Measurements from ENCODE around the gene STYXL2. TPM values are rescaled to one million over a fixed set of nuclear protein-coding genes. Genes with fewer than 3 reads are reported as not detected.

Gene STYXL2
- total and polyA plus RNA-seq, 4 donors: 0.69 to 1.2 (median 0.99) TPM

DNA sequence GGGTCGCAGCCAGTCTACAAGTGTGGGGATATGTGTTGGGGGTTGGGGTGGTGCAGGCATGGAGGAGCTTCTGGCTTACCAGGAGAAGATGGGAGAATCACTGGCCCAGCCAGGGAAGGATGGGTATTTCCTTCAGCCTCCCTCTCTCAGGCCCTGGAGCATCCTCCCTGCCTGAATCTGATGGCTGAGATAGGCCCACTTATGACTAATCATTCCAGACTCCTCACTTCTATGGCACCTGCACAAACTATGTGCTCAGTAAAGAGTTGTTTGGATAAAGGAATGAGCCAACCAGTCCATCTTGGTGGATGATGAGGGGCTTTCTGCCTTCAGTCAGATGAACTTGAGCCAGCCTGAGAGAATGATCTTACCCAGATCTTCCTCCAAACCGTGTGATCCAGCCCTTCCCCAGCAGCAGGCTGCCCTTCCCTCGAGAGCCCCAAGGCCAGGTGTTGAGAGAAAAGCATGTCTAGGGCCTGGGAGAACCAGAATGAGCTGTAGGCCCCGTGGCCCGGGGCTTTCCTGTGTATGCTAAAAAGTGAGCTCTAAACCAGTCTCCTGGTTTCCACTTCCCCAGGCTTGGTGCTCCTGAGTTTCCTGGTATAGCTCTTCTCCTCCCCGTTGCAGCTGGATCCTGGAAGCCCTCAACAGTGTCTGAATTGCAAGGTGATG is 5.0 kb upstream of the STYXL2 start:
- Histone ChIP-seq H3K27me3 (ENCODE audit: control insufficient read depth, insufficient read depth, low read length) (no peaks in the 10 kb centered on the region), H3K4me3 (ENCODE audit: low read depth, low read length) (no peak overlapping the region), H3K36me3 (ENCODE audit: control insufficient read depth, insufficient read depth, low read length) (no peaks in the 10 kb centered on the region), H3K27ac (ENCODE audit: low read depth, low read length) (no peak overlapping the region), H3K4me1 (ENCODE audit: control insufficient read depth, insufficient read depth, low read length) (no peaks in the 10 kb centered on the region), H3K9me3 (ENCODE audit: control insufficient read depth, insufficient read depth, low read length) (no peaks in the 10 kb centered on the region)
- no peak for DNase-seq (ENCODE audit: low read depth in 4 of 6, low spot score in 6 of 6)
- WGBS (ENCODE audit: insufficient coverage): 82% methylated on average over 4 of the region's 6 CpGs

DNA sequence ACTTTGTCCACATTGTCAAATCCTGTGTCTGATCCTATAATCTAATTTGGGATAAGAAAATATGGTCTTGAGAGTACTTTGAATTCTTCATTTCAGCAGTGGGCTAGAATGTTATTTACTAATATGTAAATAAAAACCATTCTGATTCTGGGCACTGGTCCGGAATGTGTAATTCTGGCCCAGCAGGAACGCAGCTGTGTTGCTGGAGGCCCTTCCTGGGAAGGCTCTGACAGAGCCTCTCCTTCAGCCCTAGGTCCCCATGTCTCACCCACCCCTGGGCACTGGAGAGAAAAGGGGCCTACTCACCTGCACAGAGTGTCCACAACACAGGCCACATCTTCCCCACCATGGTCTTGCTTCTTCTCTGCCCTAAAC is 3.9 kb upstream of the STYXL2 start:
- no peaks in the 10 kb centered on the region for H3K4me1 ChIP-seq (ENCODE audit: control insufficient read depth, insufficient read depth, low read length)
- no peak for DNase-seq (ENCODE audit: low read depth in 4 of 6, low spot score in 6 of 6)
- H3K27me3 ChIP-seq (ENCODE audit: control insufficient read depth, insufficient read depth, low read length): no peaks in the 10 kb centered on the region
- 100% methylated on average over 2 of the region's 2 CpGs for WGBS (ENCODE audit: insufficient coverage)
- H3K4me3 ChIP-seq (ENCODE audit: low read depth, low read length): no peak overlapping the region
- no peaks in the 10 kb centered on the region for H3K36me3 ChIP-seq (ENCODE audit: control insufficient read depth, insufficient read depth, low read length)
- no peak overlapping the region for H3K27ac ChIP-seq (ENCODE audit: low read depth, low read length)
- H3K9me3 ChIP-seq (ENCODE audit: control insufficient read depth, insufficient read depth, low read length): no peaks in the 10 kb centered on the region

DNA sequence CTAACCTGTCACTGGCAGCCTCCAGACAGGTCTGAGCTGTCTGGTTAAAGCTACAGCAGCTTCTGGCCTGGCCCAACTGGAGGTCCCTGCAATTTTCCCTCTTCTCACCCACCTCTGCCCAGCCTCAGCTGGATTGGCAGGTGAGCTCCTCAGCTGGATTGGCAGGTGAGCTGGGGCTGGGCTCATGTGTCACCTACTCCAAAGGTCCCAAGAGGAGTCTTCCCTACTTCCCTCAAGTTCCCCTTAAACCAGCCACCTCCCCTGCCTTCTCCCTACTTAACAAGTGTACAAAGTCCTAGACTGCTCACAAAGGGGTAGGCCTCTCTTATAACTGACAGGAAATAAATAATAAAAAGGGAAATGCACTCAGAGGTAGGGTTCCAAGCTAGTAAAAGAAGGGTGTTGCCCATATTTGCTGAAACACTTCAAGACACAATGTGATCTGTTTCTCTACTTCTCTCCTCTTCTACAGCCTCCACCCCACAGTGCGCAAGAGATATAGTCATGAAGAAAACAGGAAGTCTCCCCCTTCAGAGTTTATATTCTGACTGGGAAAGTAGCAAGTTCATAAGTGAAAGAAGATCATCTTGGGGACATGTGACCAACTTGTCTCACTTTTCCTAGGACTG is 3.4 kb upstream of the STYXL2 start, which contains the start of gene GPA33:
GPA33 (minus strand) TSS at position 64 of the 629 bp plus-strand sequence. CDS start 90 bp downstream, outside the sequence.
- no peak within 1 kb of the TSS for H3K4me3 ChIP-seq (ENCODE audit: low read depth, low read length)
- no peaks in the 10 kb centered on the region for H3K4me1 ChIP-seq (ENCODE audit: control insufficient read depth, insufficient read depth, low read length)
- no peaks in the 10 kb centered on the region for H3K9me3 ChIP-seq (ENCODE audit: control insufficient read depth, insufficient read depth, low read length)
- H3K27ac ChIP-seq (ENCODE audit: low read depth, low read length): no peak within 1 kb of the TSS
- WGBS (ENCODE audit: insufficient coverage): no CpG with 5 or more reads among the region's 1 CpG
- DNase-seq (ENCODE audit: low read depth in 4 of 6, low spot score in 6 of 6): no peak
- no peaks in the 10 kb centered on the region for H3K27me3 ChIP-seq (ENCODE audit: control insufficient read depth, insufficient read depth, low read length)
- no peaks in the 10 kb centered on the region for H3K36me3 ChIP-seq (ENCODE audit: control insufficient read depth, insufficient read depth, low read length)

DNA sequence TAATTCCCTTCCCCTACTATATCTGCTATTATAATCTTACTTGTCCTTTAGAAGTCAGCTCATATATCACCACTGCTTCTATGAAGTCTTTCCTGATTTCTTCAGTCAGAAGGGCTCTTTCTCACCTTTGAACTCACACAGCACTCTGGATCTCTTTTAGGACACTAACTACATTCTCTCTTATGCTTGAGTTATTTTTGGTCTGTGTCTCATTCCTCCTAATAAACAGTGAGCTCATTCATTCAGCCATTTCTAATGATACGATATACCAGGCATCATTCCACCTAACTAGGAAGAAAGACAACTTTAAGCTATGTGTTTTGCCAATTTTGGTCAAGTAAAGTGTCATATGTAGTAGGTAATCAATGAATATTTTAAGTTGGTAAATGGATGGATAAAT is 1.2 kb upstream of the STYXL2 start:
- no peaks in the 10 kb centered on the region for H3K4me1 ChIP-seq (ENCODE audit: control insufficient read depth, insufficient read depth, low read length)
- H3K27ac ChIP-seq (ENCODE audit: low read depth, low read length): no peak overlapping the region
- no CpG with 5 or more reads among the region's 1 CpG for WGBS (ENCODE audit: insufficient coverage)
- no peak for DNase-seq (ENCODE audit: low read depth in 4 of 6, low spot score in 6 of 6)
- no peaks in the 10 kb centered on the region for H3K9me3 ChIP-seq (ENCODE audit: control insufficient read depth, insufficient read depth, low read length)
- H3K36me3 ChIP-seq (ENCODE audit: control insufficient read depth, insufficient read depth, low read length): no peaks in the 10 kb centered on the region
- no peaks in the 10 kb centered on the region for H3K27me3 ChIP-seq (ENCODE audit: control insufficient read depth, insufficient read depth, low read length)
- no peak overlapping the region for H3K4me3 ChIP-seq (ENCODE audit: low read depth, low read length)

DNA sequence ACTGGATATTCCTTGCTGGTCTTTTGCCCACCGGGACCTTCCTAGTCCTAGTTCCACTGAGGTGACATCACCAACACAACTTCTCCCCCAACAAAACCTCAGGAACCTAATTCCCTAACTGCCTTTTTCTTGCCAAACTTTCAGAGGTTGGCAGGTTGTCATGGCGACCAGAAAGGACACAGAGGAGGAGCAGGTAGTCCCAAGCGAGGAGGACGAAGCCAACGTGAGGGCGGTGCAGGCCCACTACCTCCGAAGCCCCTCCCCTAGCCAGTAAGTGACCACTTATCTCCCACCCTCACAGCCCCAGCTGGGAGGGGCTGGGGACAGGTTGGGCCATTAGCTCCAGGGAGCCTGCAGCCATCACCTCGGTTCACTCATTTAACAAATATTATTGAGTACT is 815 bp downstream of the STYXL2 start:
- 70% methylated on average over 4 of the region's 8 CpGs for WGBS (ENCODE audit: insufficient coverage)
- no peak overlapping the region for H3K4me3 ChIP-seq (ENCODE audit: low read depth, low read length)
- H3K9me3 ChIP-seq (ENCODE audit: control insufficient read depth, insufficient read depth, low read length): no peaks in the 10 kb centered on the region
- H3K36me3 ChIP-seq (ENCODE audit: control insufficient read depth, insufficient read depth, low read length): no peaks in the 10 kb centered on the region
- no peaks in the 10 kb centered on the region for H3K27me3 ChIP-seq (ENCODE audit: control insufficient read depth, insufficient read depth, low read length)
- H3K4me1 ChIP-seq (ENCODE audit: control insufficient read depth, insufficient read depth, low read length): no peaks in the 10 kb centered on the region
- no peak for DNase-seq (ENCODE audit: low read depth in 4 of 6, low spot score in 6 of 6)
- no peak overlapping the region for H3K27ac ChIP-seq (ENCODE audit: low read depth, low read length)

DNA sequence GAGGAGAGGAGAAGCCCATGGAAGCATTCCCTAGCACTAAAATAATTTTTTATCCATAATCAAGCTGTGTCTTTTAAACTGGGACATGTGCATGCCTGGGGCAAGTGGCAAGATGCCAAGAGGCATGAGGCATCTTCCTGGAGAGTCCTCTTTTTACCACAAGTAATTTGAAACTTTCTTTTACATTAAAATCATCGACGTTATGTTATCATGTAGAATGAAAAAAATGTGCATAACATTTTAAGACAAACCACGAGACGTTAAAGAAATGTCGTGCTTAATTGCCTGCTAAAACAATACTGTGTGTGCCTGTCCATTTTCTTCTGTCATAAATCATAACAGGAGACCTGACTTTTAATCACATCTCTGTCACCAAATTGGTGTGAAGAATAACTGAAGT is 1.5 kb downstream of the STYXL2 start:
- Histone ChIP-seq H3K4me3 (ENCODE audit: low read depth, low read length) (no peak overlapping the region), H3K36me3 (ENCODE audit: control insufficient read depth, insufficient read depth, low read length) (no peaks in the 10 kb centered on the region), H3K27me3 (ENCODE audit: control insufficient read depth, insufficient read depth, low read length) (no peaks in the 10 kb centered on the region), H3K4me1 (ENCODE audit: control insufficient read depth, insufficient read depth, low read length) (no peaks in the 10 kb centered on the region), H3K9me3 (ENCODE audit: control insufficient read depth, insufficient read depth, low read length) (no peaks in the 10 kb centered on the region), H3K27ac (ENCODE audit: low read depth, low read length) (no peak overlapping the region)
- no CpG with 5 or more reads among the region's 5 CpGs for WGBS (ENCODE audit: insufficient coverage)
- no peak for DNase-seq (ENCODE audit: low read depth in 4 of 6, low spot score in 6 of 6)

DNA sequence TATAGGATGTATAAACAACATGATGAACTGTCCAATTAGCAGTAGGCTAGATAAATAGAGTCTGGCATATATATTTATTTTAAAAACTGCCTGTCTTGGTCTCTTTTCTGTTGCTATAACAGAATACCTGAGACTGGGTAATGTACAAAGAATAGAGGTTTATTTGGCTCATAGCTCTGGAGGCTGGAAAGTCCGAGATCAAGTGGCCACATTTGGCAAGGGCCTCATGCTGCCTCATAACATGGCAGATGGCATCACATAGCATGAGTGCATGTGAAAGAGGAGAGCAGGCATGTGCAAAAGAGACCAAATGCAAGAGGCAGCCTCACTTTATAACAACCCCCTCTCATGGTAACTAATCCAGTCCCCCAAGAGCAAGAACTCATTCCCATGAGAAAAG is 6.0 kb downstream of the STYXL2 start:
- Histone ChIP-seq H3K36me3 (ENCODE audit: control insufficient read depth, insufficient read depth, low read length) (no peaks in the 10 kb centered on the region), H3K9me3 (ENCODE audit: control insufficient read depth, insufficient read depth, low read length) (no peaks in the 10 kb centered on the region), H3K27ac (ENCODE audit: low read depth, low read length) (no peak overlapping the region), H3K4me3 (ENCODE audit: low read depth, low read length) (no peak overlapping the region), H3K27me3 (ENCODE audit: control insufficient read depth, insufficient read depth, low read length) (no peaks in the 10 kb centered on the region), H3K4me1 (ENCODE audit: control insufficient read depth, insufficient read depth, low read length) (no peaks in the 10 kb centered on the region)
- 80% methylated on average over 1 of the region's 1 CpG for WGBS (ENCODE audit: insufficient coverage)
- no peak for DNase-seq (ENCODE audit: low read depth in 4 of 6, low spot score in 6 of 6)

DNA sequence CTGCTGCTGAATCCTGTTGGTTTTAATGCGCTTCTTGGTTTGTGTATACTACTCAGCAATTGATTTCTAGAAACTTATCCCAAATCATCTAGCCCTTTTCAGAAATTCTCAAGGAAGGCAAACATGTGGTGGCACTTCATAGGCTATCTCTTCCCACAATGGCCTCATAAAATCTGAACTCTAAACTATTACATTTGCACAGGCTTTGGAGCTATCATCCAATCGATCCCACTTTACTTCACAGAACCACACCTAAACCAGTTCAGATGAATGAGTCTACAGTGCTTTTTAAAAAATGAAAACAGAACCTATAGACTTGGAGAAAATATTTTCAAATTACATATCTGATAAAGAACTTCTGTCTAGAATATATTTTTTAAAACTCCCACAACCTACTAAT is 6.9 kb downstream of the STYXL2 start:
- H3K27me3 ChIP-seq (ENCODE audit: control insufficient read depth, insufficient read depth, low read length): no peaks in the 10 kb centered on the region
- no peak for DNase-seq (ENCODE audit: low read depth in 4 of 6, low spot score in 6 of 6)
- H3K4me1 ChIP-seq (ENCODE audit: control insufficient read depth, insufficient read depth, low read length): no peaks in the 10 kb centered on the region
- H3K36me3 ChIP-seq (ENCODE audit: control insufficient read depth, insufficient read depth, low read length): no peaks in the 10 kb centered on the region
- H3K4me3 ChIP-seq (ENCODE audit: low read depth, low read length): no peak overlapping the region
- no peaks in the 10 kb centered on the region for H3K9me3 ChIP-seq (ENCODE audit: control insufficient read depth, insufficient read depth, low read length)
- H3K27ac ChIP-seq (ENCODE audit: low read depth, low read length): no peak overlapping the region
- no CpG with 5 or more reads among the region's 2 CpGs for WGBS (ENCODE audit: insufficient coverage)

DNA sequence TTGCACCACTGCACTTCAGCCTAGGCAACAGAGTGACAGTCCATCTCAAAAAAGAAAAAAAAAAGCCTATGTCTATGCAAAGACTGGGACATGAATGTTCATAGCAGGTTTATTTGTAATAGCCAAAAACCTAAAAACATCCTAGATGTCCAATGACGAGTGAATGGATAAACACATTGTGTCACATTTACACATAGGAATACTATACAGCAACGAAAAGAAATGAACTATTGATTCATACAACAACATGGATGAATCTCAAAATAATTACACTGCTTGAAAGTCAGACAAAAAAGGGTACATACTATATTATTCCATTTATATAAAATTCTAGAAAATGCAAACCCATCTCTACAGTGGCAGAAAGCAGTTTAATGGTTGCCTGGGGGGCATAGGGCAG is 7.9 kb downstream of the STYXL2 start:
- no peak for DNase-seq (ENCODE audit: low read depth in 4 of 6, low spot score in 6 of 6)
- no peaks in the 10 kb centered on the region for H3K27me3 ChIP-seq (ENCODE audit: control insufficient read depth, insufficient read depth, low read length)
- H3K4me3 ChIP-seq (ENCODE audit: low read depth, low read length): no peak overlapping the region
- H3K27ac ChIP-seq (ENCODE audit: low read depth, low read length): no peak overlapping the region
- no peaks in the 10 kb centered on the region for H3K9me3 ChIP-seq (ENCODE audit: control insufficient read depth, insufficient read depth, low read length)
- H3K4me1 ChIP-seq (ENCODE audit: control insufficient read depth, insufficient read depth, low read length): no peaks in the 10 kb centered on the region
- H3K36me3 ChIP-seq (ENCODE audit: control insufficient read depth, insufficient read depth, low read length): no peaks in the 10 kb centered on the region
- no CpG with 5 or more reads among the region's 2 CpGs for WGBS (ENCODE audit: insufficient coverage)

DNA sequence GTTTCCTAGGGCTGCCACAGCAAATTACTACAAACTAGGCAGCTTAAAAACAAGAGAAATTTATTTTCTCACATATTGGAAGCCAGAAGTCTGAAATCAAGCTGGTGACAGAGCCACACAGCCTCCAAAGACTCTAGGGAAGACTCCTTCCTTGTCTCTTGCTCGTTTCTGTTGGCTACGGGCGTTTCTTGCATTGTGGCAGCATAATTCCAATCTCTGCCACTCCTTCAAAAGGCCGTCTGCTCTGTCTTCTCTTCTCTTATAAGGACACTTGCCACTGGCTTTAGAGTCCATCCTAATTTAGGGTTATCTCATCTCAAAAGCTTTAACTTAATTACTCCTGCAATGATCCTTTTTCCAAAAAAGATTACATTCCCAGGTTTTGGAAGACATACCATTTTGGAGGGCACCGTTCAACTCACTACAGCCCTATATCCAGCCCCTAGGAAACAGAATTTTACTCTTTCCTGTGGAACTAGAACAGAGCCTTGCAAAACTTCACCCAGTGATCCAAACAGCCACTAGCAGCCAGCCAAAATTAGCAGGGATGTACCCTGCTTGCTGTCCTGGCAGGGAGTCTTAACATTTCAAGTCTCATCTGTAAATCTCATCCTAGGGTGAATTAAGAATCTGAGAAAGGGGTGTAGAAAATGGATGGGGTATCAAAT is 9.2 kb downstream of the STYXL2 start:
- no peak for DNase-seq (ENCODE audit: low read depth in 4 of 6, low spot score in 6 of 6)
- WGBS (ENCODE audit: insufficient coverage): 70% methylated on average over 5 of the region's 5 CpGs
- no peaks in the 10 kb centered on the region for H3K27me3 ChIP-seq (ENCODE audit: control insufficient read depth, insufficient read depth, low read length)
- H3K9me3 ChIP-seq (ENCODE audit: control insufficient read depth, insufficient read depth, low read length): no peaks in the 10 kb centered on the region
- no peak overlapping the region for H3K27ac ChIP-seq (ENCODE audit: low read depth, low read length)
- H3K4me1 ChIP-seq (ENCODE audit: control insufficient read depth, insufficient read depth, low read length): no peaks in the 10 kb centered on the region
- no peaks in the 10 kb centered on the region for H3K36me3 ChIP-seq (ENCODE audit: control insufficient read depth, insufficient read depth, low read length)
- no peak overlapping the region for H3K4me3 ChIP-seq (ENCODE audit: low read depth, low read length)

All from spinal cord (tissue), 10 donors.